HCT116 (cell line): Measurements from ENCODE around the gene NCAPG2.

Experiments used
- CTCF ChIP-seq, 3 experiments: fragments of 200-600 bp in 1 of 3; sonication (generic) in 1 of 3; IDR thresholded peaks in 2 of 3; conservative IDR thresholded peaks in 1 of 3; 2 replicates each; pipeline ENCODE4 v1.5.1; 2012 to 2017; ENCODE audit warnings: low read depth in 2 of 3, low read length in 2 of 3, antibody characterized with exemption in 1 of 3, borderline replicate concordance in 1 of 3, control low read depth in 1 of 3, mild to moderate bottlenecking in 1 of 3, mixed read lengths in 1 of 3, mixed run types in 1 of 3, moderate library complexity in 1 of 3; ENCODE audit not compliant: insufficient read depth in 1 of 3
- EZH2 ChIP-seq: fragments of 200-600 bp; sonication (generic); IDR thresholded peaks from 2 replicates; pipeline ENCODE4 v1.6.1; 2017; ENCODE audit warnings: antibody characterized with exemption, mixed run types
- EZH2phosphoT487 ChIP-seq: fragments of 200-600 bp; IDR thresholded peaks from 2 replicates; pipeline ENCODE4 v1.6.1; 2018; ENCODE audit warnings: antibody characterized with exemption, borderline replicate concordance
- POLR2A ChIP-seq: IDR thresholded peaks from 2 replicates; pipeline ENCODE4 v1.7.0; 2011; ENCODE audit warnings: borderline replicate concordance; ENCODE audit not compliant: insufficient read depth, insufficient read length; ENCODE audit errors: extremely low read depth
- POLR2AphosphoS5 ChIP-seq: IDR thresholded peaks from 2 replicates; pipeline ENCODE4 v1.6.1; 2011; ENCODE audit warnings: mild to moderate bottlenecking, low read depth, low read length, moderate library complexity
- SIN3A ChIP-seq: IDR thresholded peaks from 2 replicates; pipeline ENCODE4 v1.6.1; 2012; ENCODE audit warnings: low read depth
- SP1 ChIP-seq: IDR thresholded peaks from 2 replicates; pipeline ENCODE4 v1.6.1; 2012; ENCODE audit warnings: low read depth
- YY1 ChIP-seq: IDR thresholded peaks from 2 replicates; pipeline ENCODE4 v1.6.1; 2011; ENCODE audit warnings: low read length, low read depth, moderate library complexity, mild to moderate bottlenecking; ENCODE audit not compliant: insufficient replicate concordance; ENCODE audit errors: extremely low read depth
- TF ChIP-seq, protein P1 (sequence below): IDR thresholded peaks from 2 replicates; pipeline ENCODE4 v1.6.1; 2012; ENCODE audit warnings: low read depth

- TF ChIP-seq CTCF (IDR thresholded peaks at IDR 0.05 in 2 of 3, conservative IDR thresholded peaks at IDR 0.05 in 1 of 3; ENCODE audit: borderline replicate concordance in 1 of 3, insufficient read depth in 1 of 3, low read depth in 2 of 3, low read length in 2 of 3) (no peak), POLR2A (no peak), EZH2 (no peak), EZH2phosphoT487 (no peak), POLR2AphosphoS5 (no peak), SP1 (no peak), SIN3A (no peak), YY1 (no peak)
- TF ChIP-seq, protein P1, sequence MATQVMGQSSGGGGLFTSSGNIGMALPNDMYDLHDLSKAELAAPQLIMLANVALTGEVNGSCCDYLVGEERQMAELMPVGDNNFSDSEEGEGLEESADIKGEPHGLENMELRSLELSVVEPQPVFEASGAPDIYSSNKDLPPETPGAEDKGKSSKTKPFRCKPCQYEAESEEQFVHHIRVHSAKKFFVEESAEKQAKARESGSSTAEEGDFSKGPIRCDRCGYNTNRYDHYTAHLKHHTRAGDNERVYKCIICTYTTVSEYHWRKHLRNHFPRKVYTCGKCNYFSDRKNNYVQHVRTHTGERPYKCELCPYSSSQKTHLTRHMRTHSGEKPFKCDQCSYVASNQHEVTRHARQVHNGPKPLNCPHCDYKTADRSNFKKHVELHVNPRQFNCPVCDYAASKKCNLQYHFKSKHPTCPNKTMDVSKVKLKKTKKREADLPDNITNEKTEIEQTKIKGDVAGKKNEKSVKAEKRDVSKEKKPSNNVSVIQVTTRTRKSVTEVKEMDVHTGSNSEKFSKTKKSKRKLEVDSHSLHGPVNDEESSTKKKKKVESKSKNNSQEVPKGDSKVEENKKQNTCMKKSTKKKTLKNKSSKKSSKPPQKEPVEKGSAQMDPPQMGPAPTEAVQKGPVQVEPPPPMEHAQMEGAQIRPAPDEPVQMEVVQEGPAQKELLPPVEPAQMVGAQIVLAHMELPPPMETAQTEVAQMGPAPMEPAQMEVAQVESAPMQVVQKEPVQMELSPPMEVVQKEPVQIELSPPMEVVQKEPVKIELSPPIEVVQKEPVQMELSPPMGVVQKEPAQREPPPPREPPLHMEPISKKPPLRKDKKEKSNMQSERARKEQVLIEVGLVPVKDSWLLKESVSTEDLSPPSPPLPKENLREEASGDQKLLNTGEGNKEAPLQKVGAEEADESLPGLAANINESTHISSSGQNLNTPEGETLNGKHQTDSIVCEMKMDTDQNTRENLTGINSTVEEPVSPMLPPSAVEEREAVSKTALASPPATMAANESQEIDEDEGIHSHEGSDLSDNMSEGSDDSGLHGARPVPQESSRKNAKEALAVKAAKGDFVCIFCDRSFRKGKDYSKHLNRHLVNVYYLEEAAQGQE, result no peak
Measured at GRCh38 chr7:158730383-158731346, 26.1 kb upstream of the NCAPG2 start.
